ENCODE results near the gene NELL2. TPM values are rescaled to one million over a fixed set of nuclear protein-coding genes. Genes with fewer than 3 reads are reported as not detected.

Gene NELL2
- total RNA-seq, 1 experiment from 2014 or later = 0.80 TPM

DNA sequence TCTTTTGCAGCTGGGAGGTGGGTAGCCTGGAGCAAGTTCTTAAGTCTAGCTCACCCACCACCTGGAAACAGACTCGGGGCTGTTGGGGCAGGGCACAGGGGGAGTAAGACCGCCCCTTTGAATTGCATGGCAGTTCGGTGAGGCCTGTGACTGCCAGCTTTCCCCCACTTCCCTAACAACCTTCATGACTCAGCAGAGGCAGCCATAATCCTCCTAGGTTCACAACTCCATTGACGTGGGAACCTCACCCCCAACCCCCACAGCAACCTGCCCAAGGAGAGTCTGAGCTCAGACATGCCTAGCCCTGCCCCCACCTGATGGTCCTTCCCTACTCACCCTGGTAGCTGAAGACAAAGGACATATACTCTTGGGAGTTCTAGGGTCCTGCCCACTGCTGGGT is 87.4 kb downstream of the NELL2 start:
- no peaks in the 10 kb centered on the region for H3K9me3 ChIP-seq (ENCODE audit: low read length)
- H3K36me3 ChIP-seq (ENCODE audit: low read depth, low read length) = no peaks in the 10 kb centered on the region
- H3K27ac ChIP-seq (ENCODE audit: low read length) = no peak overlapping the region
- no peak for DNase-seq
- H3K9me2 ChIP-seq (replicated peaks; ENCODE audit: low read length) = no peaks in the 10 kb centered on the region
- CTCF ChIA-PET = no interaction called here
- no peak overlapping the region for H2AFZ ChIP-seq (ENCODE audit: low read length)
- no peaks in the 10 kb centered on the region for H3K79me2 ChIP-seq (ENCODE audit: low read length)
- BruUV-seq (replicated peaks) = no TSS peak
- H3K4me1 ChIP-seq (ENCODE audit: insufficient read depth, low read length) = no peaks in the 10 kb centered on the region
- no peaks in the 10 kb centered on the region for H4K20me1 ChIP-seq (ENCODE audit: low read length)
- intact Hi-C loops (cut with micrococcal nuclease) = no loop called here
- no peak overlapping the region for H3K4me3 ChIP-seq (ENCODE audit: low read length)
- no peak overlapping the region for H3K4me2 ChIP-seq (ENCODE audit: low read length)
- no peaks in the 10 kb centered on the region for H3F3A ChIP-seq (ENCODE audit: low read length, unreplicated experiment)
- ATAC-seq = no peak
- H3K27me3 ChIP-seq (ENCODE audit: low read length) = peaks cover 2% of the 10 kb centered on the region; the same call in 1 of the 2 replicates
- H3K9ac ChIP-seq (ENCODE audit: low read length) = no peak overlapping the region
- no peak for TF ChIP-seq EZH2 (IDR thresholded peaks at IDR 0.05; ENCODE audit: low read length, unreplicated experiment)
- TF ChIP-seq, protein P1, sequence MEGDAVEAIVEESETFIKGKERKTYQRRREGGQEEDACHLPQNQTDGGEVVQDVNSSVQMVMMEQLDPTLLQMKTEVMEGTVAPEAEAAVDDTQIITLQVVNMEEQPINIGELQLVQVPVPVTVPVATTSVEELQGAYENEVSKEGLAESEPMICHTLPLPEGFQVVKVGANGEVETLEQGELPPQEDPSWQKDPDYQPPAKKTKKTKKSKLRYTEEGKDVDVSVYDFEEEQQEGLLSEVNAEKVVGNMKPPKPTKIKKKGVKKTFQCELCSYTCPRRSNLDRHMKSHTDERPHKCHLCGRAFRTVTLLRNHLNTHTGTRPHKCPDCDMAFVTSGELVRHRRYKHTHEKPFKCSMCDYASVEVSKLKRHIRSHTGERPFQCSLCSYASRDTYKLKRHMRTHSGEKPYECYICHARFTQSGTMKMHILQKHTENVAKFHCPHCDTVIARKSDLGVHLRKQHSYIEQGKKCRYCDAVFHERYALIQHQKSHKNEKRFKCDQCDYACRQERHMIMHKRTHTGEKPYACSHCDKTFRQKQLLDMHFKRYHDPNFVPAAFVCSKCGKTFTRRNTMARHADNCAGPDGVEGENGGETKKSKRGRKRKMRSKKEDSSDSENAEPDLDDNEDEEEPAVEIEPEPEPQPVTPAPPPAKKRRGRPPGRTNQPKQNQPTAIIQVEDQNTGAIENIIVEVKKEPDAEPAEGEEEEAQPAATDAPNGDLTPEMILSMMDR (conservative IDR thresholded peaks at IDR 0.05; ENCODE audit: low read depth, low read length) = no peak
- no peak for TF ChIP-seq EZH2phosphoT487 (IDR thresholded peaks at IDR 0.05; ENCODE audit: borderline replicate concordance, low read length)
- POLR2A ChIA-PET (ENCODE audit: unreplicated experiment) = no interaction called here

DNA sequence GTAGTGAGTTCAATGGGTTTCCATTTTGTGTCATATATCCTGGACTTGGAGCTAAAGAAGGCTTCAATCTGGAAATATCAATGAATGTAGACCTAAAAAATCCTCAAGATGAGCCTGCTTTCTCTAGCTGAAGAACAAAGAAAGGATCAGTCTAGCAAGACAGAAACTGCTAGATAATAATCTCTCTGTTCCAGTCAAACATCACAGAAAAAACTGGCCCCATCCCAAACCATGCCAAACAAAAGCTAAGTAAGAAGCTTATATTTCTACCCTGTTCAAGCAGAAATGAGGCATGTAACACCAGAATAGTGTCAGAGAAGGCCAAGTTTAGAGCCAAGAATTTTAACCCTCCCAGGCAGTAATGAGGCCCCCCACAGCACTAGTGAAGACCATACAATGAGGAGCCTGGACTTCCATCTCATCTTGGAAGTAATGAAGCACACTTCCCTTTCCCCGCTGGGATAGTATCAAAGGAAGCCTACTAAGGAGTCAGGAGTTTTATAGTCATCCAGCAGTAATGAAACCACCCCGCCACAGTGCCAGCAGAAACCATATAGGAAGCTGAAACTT is 95.8 kb downstream of the NELL2 start:
- no peak for ATAC-seq
- no TSS peak for BruUV-seq (replicated peaks)
- H3K9me2 ChIP-seq (replicated peaks; ENCODE audit: low read length) = no peaks in the 10 kb centered on the region
- no peaks in the 10 kb centered on the region for H3F3A ChIP-seq (ENCODE audit: low read length, unreplicated experiment)
- no peak overlapping the region for H3K4me2 ChIP-seq (ENCODE audit: low read length)
- TF ChIP-seq EZH2phosphoT487 (IDR thresholded peaks at IDR 0.05; ENCODE audit: borderline replicate concordance, low read length) (no peak), EZH2 (IDR thresholded peaks at IDR 0.05; ENCODE audit: low read length, unreplicated experiment) (no peak)
- TF ChIP-seq, protein P1 (conservative IDR thresholded peaks at IDR 0.05; ENCODE audit: low read depth, low read length) = no peak
- no peaks in the 10 kb centered on the region for H3K36me3 ChIP-seq (ENCODE audit: low read depth, low read length)
- H3K4me3 ChIP-seq (ENCODE audit: low read length) = no peak overlapping the region
- CTCF ChIA-PET = no interaction called here
- no peak for DNase-seq
- no peak overlapping the region for H3K9ac ChIP-seq (ENCODE audit: low read length)
- H3K4me1 ChIP-seq (ENCODE audit: insufficient read depth, low read length) = no peaks in the 10 kb centered on the region
- H3K27ac ChIP-seq (ENCODE audit: low read length) = no peak overlapping the region
- H3K79me2 ChIP-seq (ENCODE audit: low read length) = no peaks in the 10 kb centered on the region
- intact Hi-C loops (cut with micrococcal nuclease) = no loop called here
- no peaks in the 10 kb centered on the region for H3K9me3 ChIP-seq (ENCODE audit: low read length)
- H2AFZ ChIP-seq (ENCODE audit: low read length) = no peak overlapping the region
- H4K20me1 ChIP-seq (ENCODE audit: low read length) = no peaks in the 10 kb centered on the region
- POLR2A ChIA-PET (ENCODE audit: unreplicated experiment) = no interaction called here
- peaks cover 34% of the 10 kb centered on the region for H3K27me3 ChIP-seq (ENCODE audit: low read length)

DNA sequence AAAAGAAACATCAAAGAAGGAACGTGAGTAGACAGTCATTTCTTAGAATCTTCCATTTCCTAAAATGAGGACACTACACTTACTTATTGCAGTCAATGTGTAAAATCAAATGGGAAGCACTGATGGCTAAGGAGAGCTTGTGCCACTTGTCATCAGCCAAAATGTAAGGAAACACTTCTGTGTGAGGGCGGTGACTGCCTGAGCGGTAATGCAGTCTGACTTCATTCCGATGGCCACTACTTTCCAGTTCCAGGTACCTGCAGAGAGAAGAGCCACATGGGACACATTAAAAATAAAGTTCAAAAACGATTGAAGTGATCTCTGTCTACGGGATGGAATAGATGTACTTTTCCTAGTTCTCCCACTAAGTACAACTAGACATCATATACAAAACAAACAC is 96.3 kb downstream of the NELL2 start:
- Histone ChIP-seq H3F3A (ENCODE audit: low read length, unreplicated experiment) (no peaks in the 10 kb centered on the region), H2AFZ (ENCODE audit: low read length) (no peak overlapping the region), H3K4me3 (ENCODE audit: low read length) (no peak overlapping the region), H3K36me3 (ENCODE audit: low read depth, low read length) (no peaks in the 10 kb centered on the region), H3K4me1 (ENCODE audit: insufficient read depth, low read length) (no peaks in the 10 kb centered on the region), H3K79me2 (ENCODE audit: low read length) (no peaks in the 10 kb centered on the region), H3K9me3 (ENCODE audit: low read length) (no peaks in the 10 kb centered on the region), H3K9ac (ENCODE audit: low read length) (no peak overlapping the region), H3K27ac (ENCODE audit: low read length) (no peak overlapping the region), H3K4me2 (ENCODE audit: low read length) (no peak overlapping the region), H4K20me1 (ENCODE audit: low read length) (no peaks in the 10 kb centered on the region), H3K9me2 (replicated peaks; ENCODE audit: low read length) (no peaks in the 10 kb centered on the region), H3K27me3 (ENCODE audit: low read length) (peaks cover 34% of the 10 kb centered on the region)
- no TSS peak for BruUV-seq (replicated peaks)
- no peak for TF ChIP-seq EZH2phosphoT487 (IDR thresholded peaks at IDR 0.05; ENCODE audit: borderline replicate concordance, low read length)
- no peak for TF ChIP-seq EZH2 (IDR thresholded peaks at IDR 0.05; ENCODE audit: low read length, unreplicated experiment)
- TF ChIP-seq, protein P1 (conservative IDR thresholded peaks at IDR 0.05; ENCODE audit: low read depth, low read length) = no peak
- ATAC-seq (no peak), DNase-seq (no peak)
- intact Hi-C loops (cut with micrococcal nuclease) = loop anchor here (10.0 kb wide), 1 partner anchor 155 kb away; no protein-coding TSS in a partner anchor
- ChIA-PET POLR2A (ENCODE audit: unreplicated experiment) (no interaction called here), CTCF (no interaction called here)
